SHP77 (cell line): ENCODE measurements around the gene SYNCRIP.
A peak's percentile ranks its signal among the peaks of the same experiment; 100 is the strongest.
"Not testable (repeated sequence)": the region's sequence is repeated elsewhere in the genome, so short reads cannot be mapped to it uniquely, and the experiment has no call there.

Experiments used
- DNase-seq, 2 experiments: peaks; one replicate each; lab custom pipeline; 2025; lab: John Stamatoyannopoulos, UW

Gene SYNCRIP

DNA sequence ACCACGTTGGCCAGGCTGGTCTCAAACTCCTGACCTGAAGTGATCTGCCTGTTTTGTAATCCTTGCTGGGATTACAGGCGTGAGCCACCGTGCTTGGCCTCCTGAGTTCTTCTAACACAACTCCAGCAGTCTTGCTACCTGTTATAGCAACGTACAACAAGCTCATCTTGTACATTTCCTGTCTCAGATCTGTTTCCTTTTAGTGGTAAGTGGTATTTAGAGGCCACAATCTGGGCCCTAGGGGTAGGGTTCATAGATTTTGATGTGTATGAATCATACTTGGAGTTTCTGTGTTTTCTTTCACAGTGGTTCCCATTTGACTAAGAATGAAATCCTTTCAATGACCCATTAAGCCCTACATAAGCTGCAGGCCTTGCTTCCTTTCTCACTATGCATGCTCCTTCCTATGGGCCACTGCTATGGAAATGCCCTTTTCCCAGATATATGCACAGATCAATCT lies 27.1 kb upstream of the SYNCRIP start:
- no peak for DNase-seq

DNA sequence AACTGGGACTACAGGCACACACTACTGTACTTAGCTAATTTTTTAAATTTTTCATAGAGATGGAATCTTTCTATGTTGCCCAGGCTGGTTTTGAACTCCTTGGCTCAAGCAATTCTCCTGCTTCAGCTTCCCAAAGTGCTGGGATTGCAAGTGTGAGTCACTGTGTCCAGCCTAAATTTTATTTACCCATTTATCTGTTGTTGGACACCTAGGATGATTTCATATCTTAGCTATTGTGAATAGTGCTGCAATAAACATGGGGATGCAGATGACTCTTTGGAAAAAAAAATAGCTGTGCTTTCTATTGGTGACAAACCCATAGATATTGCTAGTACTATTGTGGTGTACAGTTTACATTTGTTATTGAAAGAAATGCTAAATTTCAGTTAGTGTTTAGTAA lies 19.6 kb upstream of the SYNCRIP start:
- DNase-seq = no peak

DNA sequence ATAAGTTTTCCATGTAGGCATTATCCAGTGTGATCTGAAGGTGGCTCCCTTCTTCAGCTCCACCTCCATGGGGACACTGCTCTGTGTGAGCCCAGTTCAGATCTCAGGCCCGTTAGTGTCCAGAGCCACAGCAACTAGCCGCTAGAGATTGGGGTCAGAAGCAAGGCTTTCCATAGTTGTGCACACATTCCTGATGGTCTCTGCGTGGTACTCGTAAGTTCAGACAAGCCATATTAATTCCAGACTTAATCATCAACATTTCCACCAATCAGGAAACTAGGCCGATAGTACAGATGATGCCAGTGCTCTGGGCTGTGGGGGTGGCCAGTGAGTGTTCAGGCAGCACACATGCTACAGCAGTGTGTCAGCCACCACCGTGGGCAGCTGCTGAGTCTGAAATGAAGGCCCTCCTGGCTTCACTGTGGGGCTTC lies 17.5 kb upstream of the SYNCRIP start:
- DNase-seq = no peak

DNA sequence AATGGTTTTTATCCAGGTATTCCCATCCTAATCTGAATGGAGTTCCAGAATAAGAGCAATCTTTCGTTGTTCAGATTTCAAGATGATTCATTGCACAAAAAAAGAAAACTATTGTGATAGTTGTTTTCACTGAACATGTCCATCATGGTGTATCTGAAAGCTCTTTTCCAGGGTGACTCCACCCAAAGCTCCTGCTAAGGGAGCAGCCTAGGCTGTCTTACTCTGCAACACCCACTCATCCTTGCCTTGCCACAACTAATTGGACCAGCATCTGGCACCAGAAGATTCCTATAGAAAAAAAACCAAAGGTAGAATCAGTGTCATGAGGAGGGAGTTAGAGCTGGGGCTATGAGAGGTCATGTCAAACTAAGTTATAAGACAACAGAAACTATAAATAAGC lies 7.9 kb upstream of the SYNCRIP start:
- no peak for DNase-seq

DNA sequence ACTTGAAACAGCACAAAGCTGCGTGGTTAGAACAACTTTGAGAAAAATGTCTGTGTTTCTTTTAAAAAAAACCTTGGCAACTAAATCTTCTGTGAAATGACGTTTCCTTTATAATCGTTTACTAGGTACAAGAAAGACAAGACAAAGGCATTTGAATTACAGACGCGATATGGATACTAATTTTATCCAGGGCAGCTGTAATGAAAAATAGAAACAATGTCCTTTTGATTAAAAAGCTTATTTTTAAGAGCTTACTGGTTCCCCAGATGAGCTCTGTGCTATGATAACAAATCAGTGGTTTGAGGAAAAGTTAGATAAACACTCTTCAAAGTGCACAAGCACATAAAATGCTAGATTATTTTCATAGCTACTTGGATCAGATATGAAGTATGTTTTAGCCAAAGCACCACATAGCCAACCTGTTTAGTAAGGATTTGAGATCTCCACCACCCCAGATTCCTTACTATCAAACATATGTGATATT lies 1.6 kb upstream of the SYNCRIP start:
- DNase-seq = no peak

DNA sequence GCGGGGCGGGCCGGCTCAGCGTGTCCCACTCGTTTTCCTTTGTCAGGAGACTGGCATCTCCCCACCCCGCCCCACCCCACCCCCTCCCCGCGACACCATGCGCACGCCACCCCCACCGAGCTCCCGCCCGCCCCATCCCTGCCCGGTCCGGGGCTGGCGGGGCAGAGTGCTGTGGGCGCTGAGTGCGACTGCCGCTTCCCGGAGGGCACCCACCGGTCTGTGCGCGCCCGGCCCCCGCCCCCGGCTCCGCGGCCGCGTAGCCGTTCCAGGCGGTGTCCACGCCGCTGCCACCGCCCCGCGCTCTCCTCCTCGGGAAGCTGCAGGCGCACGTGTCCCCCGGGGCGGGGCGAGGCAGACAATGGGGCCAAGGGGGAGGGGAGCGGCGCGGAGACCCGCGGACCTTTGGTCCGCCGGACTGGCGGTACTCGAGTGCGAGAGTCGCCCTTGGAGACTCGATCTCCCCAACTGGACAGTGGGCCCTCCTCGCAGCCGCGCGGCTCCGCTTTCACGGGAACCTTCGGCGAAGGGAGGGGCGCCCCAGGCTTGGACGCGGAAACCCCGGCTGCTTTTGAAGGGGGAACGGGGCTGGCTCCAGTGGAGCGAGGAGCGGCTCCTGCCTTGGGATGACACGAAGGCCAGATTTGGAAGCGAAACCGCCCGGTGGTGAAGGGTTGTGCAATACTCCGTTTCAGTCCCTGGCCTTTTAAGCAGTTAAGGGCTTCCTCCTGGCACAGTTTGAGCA lies 1.0 kb upstream of the SYNCRIP start:
- DNase-seq = peak; percentile 77 to 95

DNA sequence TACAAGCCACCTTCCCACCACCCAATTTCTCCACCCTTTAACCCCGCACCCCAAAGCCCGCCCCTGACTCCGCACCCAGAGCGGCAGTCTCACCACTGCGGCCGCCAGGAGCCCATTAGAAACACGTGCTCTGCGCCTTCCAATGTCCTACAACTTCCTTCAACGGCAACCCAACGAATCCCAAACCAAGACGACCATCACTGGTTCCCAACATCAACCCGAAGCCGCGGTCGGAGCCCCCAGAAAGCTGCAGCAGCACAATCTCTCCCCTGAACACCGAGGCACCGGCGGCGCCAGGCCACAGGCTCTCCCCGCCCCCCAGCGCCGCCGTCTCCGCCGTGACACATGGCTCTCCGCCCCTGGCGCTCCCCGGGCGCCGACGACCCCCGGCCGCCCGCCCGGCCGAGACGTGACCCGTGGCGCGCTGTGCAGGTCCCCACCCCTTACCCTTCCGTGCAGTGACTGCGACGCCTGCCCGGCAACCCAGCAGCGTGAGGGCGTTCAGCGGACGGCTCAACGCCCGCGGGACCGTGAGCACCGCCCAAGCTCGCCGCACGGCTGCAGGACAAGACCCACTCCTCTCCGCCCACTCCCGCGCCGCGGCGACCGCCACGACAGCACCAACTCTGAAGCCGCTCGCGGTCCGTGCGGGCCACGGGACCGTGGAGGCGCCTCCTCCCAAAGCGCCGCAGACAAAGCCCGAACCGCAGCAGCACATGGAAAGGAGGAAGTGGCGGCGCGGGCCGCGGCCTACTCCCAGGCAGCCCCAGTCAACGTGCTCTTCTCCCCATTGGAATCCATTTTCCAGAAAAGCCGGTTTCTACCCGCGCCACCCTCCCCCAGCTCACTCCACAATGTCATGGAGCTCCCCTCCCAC lies 551 bp downstream of the SYNCRIP start:
- DNase-seq = peak in 1 of 2 experiments; percentile 31

DNA sequence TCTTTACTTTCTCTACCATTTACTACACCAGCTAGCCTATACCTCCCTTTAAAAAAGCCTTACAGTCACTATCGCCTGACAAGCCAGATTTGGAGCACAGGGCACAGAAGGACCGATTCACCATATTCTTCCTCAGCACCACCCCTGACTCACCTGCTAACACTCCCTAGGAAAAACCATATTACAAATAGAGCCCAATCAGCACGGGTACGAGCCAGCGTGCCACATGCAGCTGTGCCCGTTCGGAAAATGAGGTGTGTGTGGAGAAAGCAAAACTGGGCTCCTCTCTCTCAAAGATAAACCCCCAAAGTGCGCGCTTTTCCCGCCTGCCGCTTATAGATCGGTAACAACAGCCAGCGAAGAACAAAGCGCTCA lies 1.2 kb downstream of the SYNCRIP start:
- no peak for DNase-seq

DNA sequence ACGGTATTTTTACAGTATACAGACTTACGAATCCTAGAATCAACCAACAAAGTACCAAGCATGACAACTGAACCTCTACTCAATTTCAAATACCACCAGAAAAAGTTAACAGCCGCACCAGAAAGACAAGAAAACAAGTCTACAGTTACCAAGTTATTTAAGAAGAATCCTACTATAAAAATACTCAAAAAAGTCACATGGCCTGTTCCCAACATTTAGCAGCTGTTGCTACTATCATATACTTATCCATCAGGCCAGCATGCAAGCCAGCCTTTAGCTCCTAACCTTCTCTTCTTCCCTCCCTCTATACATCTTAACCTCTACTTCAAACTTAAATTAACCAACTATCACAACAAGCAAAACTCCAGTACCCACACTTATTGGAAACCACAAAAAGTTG lies 1.9 kb downstream of the SYNCRIP start:
- DNase-seq = no peak

DNA sequence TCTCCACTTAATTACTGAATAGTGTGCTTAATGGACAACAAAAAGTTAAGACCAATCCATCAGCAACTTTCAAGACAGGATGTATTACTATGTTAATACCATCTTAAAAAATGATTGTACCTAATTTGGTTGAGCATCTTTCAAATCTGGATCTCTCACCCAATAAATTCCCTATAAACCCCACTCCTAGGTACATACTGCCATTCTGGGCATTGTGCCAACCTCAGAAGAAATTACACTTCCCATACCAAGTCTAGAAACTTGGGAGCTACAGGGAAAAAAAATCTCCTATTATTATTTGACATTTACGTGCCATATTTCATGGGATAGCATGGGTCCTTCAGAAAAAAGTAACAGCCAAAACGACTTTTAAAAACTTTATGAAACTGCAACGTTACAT lies 5.1 kb downstream of the SYNCRIP start:
- DNase-seq = no peak

DNA sequence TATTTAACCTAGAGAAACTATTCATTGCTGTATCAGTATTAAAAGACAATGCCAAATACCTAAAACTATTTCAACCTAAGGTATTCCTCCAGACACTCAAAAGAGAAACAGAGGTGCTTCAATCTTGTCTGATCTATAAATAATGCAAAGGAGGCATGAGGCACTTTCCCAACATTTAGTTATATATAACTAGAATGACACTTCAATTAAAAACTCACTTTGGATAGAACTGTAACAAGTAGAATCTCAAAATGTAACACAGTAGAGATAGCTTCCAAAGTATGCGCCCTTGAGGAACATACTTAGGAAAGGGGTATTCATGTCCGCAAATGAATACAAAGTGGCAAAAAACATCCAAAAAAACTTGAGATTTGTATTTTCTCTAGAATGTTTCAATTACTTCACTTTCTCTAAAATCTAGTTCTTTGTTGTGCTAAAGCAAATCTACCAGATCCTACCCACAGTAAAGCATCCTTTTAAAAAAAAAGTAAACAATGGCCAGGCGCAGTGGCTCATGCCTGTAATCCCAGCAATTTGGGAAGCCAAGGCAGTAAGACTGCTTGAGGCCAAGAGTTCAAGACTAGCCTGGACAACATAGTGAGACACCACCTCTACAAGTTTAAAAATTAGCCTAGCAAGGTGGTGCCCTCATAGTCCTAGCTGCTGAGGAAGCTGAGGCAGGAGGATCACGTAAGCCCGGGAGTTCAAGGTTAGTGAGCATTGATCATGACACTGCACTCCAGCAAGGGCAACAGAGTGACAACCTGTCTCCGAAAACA lies 10.3 kb downstream of the SYNCRIP start:
- DNase-seq = no peak

DNA sequence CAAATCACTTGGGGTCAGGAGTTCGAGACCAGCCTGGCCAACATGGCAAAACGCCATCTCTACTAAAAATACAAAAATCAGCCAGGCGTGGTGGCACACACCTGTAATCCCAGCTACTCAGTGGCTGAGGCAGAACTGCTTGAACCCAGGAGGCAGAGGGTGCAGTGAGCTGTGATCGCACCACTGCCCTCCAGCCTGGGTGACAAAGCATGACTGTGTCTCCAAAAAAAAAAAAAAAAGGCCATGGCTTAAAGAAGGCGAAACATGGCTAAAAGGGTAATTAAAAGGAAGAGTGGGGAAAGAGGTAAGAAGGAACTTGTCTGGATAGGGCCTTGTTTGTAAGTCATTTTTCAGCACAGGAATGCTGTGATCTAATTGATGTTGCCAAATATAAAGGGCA lies 11.6 kb downstream of the SYNCRIP start:
- not testable (repeated sequence) for DNase-seq

DNA sequence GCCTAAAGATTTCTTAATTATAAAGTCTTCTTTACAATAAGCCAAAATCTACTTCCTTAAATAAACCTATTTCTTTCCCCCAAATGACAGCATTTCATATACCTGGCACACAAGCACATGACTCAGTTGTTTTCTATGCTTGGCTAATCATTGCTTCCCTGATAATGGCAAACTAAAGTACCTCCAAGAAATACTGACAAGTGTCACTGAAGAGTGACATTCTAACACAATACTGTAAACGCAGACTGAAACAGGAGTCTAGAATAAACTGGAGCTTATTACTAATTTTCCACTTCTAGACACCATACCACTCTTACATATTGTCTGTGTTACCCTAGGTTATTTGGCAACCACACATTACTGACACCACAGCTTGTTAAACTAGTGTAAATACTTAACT lies 14.3 kb downstream of the SYNCRIP start:
- DNase-seq = no peak

DNA sequence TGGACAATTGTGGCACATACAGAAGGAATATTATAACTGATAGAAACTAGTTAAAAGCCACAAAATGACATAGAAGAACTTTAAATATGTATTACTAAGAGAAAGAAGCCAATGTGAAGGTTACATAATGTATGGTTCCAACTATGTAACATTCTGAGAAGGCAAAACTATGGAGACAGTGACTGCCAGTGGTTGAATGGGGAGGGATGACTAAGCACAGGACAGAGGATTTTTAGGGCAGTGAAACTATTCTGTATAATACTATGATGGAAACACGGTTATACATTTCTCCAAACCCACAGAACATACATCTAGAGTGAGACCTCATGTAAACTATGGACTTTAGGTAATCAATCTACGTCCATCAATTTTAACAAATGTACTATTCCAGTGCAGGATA lies 22.4 kb downstream of the SYNCRIP start:
- DNase-seq = no peak

DNA sequence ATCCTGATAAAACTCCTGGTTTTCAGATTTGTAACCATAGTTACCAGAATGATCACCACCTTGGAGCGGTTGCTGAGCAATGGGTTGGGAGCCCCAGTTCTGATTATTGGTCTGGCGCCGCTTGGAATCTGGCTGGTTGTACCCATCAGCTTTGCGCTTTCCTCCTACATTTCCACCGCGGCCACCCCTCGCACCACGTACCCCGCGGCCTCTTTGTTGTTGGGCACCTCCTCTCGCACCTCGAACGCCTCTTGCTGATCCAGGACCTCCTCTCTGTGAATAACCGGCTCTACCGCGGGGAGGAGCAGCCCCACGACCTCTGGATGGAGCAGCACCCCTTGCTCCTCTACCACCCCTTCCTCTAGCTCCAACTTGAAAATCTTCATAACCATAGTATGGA lies 27.9 kb downstream of the SYNCRIP start:
- no peak for DNase-seq

DNA sequence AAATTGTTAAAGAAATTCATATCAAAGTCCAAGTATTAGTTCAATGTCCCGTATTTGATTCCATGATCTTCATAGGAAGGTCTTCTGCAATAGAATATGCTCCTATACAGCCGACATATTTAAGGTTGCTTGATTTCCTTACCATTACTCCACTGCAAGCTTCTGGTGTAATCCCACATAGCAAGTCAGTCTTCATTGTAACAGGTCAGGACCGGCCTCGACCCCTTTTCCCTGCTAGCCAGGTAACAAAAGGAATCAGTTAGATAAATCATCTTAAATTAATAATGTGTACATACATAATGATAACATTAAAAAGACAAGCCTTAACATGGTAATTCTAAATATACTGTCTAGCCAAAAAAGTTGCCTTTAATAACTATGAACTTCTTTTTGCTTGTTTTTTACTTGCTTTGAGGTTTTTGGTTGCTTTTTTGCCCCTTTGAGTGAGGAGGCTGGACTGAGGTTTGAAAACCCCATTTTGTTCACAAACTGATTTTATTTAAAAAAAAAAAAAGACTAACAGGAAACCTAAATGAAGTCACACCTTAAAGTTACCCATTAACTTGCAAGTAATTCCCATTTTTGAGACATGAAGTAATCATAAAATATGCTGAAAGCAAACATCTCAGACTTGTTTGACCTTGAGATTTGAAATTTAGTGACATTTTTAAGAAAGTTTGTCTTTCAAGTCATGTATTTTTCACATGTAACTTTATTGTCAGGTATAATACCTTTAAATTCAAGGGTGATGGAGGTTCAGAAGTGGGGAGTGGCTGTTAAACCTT lies 29.8 kb downstream of the SYNCRIP start:
- DNase-seq = no peak

DNA sequence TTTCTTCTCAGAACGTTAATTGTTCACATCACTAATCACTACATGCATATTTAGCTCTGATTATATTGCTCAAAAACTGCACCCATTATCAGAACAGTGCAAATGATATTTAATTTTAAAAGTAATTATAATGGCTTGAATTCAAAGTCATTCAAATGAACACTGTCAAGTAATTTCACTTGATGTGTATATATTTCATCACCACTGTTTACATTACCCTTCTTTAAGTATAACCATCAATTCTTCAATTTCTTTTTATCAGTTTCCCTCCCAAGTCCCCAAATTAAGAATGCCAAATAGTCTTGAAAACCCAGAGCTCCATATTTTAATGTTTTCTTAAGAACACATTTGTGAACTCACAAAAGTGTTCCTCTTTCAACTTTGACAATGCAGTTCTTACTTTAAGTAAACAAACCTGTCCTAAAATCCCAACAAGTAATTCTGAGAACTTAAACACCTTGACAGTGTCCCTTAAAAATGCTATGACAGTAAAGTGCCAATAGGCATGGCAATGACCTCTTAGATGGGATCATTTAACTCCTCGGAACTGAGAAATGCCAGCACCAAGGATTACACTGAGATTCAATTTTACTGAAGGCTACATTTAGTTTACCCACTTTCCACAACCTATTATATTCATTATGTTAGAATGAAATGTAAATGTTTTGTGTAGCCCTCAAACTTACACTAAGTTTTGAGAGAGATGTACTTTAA lies 32.3 kb downstream of the SYNCRIP start:
- DNase-seq = no peak

DNA sequence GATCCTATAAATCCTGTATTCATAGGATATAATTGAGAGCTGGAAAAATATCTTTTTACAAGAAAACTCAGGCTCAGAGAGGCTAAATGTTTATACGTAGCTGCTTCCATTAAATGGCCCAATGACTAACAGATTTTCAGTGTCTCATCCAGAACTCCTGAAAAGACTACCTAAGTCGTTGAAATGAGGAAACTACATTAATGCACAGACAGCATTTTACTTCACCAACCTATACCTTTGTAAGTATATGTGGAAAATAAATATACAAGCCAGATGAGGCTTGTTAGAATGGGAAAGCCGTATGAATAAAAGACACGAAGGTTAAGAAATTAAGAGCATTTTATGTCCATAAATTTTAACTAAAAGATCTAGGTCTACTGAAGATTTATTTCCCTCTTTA lies 40.6 kb downstream of the SYNCRIP start:
- DNase-seq = no peak

DNA sequence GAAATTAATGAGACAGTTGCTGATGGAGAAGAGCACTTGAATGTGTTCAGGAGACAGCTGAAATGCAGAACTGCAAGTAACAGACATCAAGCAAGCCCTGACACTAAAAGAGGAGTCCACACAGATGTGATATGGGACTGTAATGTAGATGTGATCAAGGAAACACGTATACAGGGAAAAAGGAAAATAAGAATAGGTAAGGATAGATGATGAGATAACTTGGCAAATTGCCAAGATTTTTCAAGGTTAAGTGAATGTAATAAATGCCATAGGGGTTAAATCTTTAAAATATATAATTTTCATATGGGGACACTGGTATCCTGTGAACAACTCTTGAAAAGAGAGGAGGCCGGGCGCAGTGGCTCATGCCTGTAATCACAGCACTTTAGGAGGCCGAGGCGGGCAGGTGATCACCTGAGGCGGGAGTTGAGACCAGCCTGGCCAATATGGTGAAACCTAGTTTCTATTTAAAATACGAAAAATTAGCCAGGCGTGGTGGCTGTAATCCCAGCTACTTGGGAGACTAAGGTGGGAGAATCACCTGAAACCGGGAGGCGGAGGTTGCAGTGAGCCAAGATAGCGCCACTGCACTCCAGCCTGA lies 41.9 kb downstream of the SYNCRIP start:
- no peak for DNase-seq

DNA sequence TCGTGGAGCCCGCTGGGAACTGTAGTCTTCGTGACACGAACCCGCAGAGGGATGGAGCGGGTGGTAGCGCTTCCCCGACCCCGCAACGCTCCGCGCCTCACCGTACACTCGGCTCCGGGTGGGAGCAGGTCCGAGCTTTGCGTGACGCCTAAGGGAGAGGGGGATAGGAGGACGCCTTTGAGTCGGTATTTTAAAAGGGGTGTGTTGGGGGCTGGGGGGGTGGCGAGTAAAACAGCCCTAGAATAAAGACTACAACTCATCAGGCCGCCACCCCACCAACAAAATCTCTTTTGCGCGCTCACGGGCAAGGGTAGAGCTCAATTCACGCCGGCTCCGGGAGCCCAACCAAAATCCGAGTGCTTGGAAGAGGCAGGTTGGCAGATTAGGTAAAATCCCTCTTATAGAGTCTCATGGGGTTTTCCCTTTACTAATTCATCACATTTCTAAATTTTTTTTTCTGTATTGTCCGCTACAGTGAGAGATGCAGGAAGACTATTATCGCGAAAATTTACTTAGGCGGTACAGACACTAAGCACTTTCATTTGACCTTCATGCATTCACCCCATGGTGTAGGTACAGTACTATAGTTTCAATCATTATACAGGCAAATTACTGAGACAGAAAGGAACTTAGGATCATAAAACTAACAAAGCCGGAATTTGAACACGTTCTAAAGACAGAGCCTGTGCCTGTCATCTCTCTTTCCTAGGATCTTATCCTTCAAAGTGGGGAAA lies 48.3 kb downstream of the SYNCRIP start:
- DNase-seq = peak; percentile 49 to 50
